Fibroblast of mammary gland (primary cell): Measurements from ENCODE around the gene JARID2.
A peak's percentile ranks its signal among the peaks of the same experiment; 100 is the strongest.
"Not testable (repeated sequence)": the region's sequence is repeated elsewhere in the genome, so short reads cannot be mapped to it uniquely, and the experiment has no call there.

Experiments
- DNase-seq: peaks from one replicate; pipeline ENCODE4 v3.0.0-alpha.2; 2010; ENCODE audit warnings: low read depth
- H3K4me3 ChIP-seq: 2 replicates; pipeline ENCODE4 v1.5.1; 2011; ENCODE audit warnings: low read depth, mild to moderate bottlenecking, low read length, moderate library complexity; ENCODE audit not compliant: control insufficient read depth
- CTCF ChIP-seq: conservative IDR thresholded peaks from 2 replicates; pipeline ENCODE4 v1.5.1; 2011; ENCODE audit warnings: low read depth, low read length, inconsistent platforms; ENCODE audit not compliant: control insufficient read depth, insufficient read depth

Gene JARID2

GRCh38 chr6:15317934-15318902 is 72.3 kb downstream of the JARID2 start:
- no peak for TF ChIP-seq CTCF
- DNase-seq = no peak
- no peak overlapping the region for H3K4me3 ChIP-seq

DNA sequence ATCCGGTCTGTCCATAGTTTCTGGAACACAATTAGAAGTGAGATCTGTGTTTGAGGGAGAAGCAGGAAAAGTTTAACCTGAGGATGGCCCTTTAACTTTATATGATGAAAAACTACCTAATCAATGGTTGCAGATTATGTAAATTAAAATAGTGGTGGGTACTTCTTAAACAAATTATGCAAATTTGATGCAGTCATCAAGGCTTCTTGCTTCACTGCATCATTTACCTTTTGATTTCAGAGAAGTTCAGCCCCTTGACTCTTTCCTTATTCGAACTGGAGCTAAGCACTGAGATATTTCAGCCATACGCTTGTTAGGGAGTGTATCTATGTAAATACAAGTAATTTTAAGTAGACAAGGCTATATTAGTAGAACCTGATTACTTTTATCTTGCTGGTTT is 73.8 kb downstream of the JARID2 start:
- H3K4me3 ChIP-seq = no peak overlapping the region
- no peak for TF ChIP-seq CTCF
- DNase-seq = no peak

- TF ChIP-seq CTCF = no peak
- peak; percentile 51 for DNase-seq
- H3K4me3 ChIP-seq = no peak overlapping the region
Measured at GRCh38 chr6:15320693-15321092, 74.8 kb downstream of the JARID2 start.

DNA sequence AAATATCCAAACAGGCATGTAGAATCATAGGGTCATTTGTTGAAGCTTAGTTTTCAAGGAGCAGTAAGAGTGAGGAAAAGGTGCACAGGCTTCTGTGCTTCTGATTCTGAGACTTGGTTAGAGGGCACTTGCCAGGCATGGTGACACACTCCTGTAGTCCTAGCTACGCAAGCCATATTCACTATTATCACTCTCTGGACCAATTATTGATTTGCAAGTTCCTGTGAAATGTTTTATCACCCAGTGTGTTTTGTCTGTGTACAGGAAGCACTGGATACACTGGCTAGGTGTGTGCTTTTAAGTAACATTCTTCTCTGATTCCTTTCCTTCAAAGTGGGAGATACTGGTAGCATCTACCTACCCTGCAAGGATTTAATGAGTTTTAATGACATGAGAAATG is 76.3 kb downstream of the JARID2 start:
- no peak for TF ChIP-seq CTCF
- H3K4me3 ChIP-seq = no peak overlapping the region
- no peak for DNase-seq

- H3K4me3 ChIP-seq = no peak overlapping the region
- DNase-seq = peak; percentile 40
- TF ChIP-seq CTCF = no peak
Measured at GRCh38 chr6:15322781-15323536, 77.1 kb downstream of the JARID2 start.

- DNase-seq, H3K4me3 ChIP-seq: not testable (repeated sequence)
Measured at GRCh38 chr6:15323611-15324010, 77.7 kb downstream of the JARID2 start.

DNA sequence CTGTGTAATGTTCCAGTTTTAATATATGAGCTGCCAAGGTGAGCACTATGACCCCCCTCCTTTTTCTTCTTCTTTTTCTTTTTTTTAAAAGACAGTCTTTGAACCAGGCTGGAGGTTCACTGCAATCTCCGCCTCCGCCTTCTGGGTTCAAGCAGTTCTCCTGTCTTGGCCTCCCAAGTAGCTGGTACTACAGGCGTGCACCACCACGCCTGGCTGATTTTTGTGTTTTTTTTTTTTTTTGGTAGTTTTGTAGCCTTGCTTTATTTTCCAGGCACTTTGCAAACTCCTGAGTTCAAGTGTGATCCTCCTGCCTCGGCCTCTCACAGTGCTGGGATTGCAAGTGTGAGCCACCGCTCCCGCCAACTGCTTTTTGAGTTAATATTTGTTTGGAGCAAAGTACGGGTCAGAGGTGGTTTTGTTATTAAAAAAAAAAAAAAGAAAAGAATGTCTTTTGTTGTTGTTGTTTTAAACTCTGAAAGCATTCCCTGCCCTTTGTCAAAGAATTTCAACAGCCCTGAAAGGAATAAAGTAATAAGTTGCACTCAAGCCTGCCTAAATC is 78.6 kb downstream of the JARID2 start:
- no peak overlapping the region for H3K4me3 ChIP-seq
- no peak for DNase-seq
- no peak for TF ChIP-seq CTCF
